HEK293T (cell line): ENCODE data around the gene GRPEL2.

Experiments used
- ARNT ChIP-seq: fragments of 450-650 bp; IDR thresholded peaks from 2 replicates; pipeline ENCODE4 v1.6.1; 2017; ENCODE audit warnings: mild to moderate bottlenecking
- BHLHE40 ChIP-seq: fragments of 450-650 bp; IDR thresholded peaks from 2 replicates; pipeline ENCODE4 v1.6.1; 2016; ENCODE audit warnings: mild to moderate bottlenecking, moderate library complexity, borderline replicate concordance
- ELF4 ChIP-seq: fragments of 450-650 bp; IDR thresholded peaks from 2 replicates; pipeline ENCODE4 v1.6.1; 2017; ENCODE audit warnings: antibody characterized with exemption
- FOXA1 ChIP-seq: fragments of 450-650 bp; IDR thresholded peaks from 2 replicates; pipeline ENCODE4 v1.6.1; 2016; ENCODE audit warnings: mild to moderate bottlenecking
- FOXK2 ChIP-seq: fragments of 450-650 bp; IDR thresholded peaks from 2 replicates; pipeline ENCODE4 v1.6.1; 2016; ENCODE audit warnings: mild to moderate bottlenecking
- FOXM1 ChIP-seq: fragments of 450-650 bp; IDR thresholded peaks from 2 replicates; pipeline ENCODE4 v1.6.1; 2017; ENCODE audit warnings: mild to moderate bottlenecking, borderline replicate concordance
- HDGF ChIP-seq: fragments of 450-650 bp; IDR thresholded peaks from 2 replicates; pipeline ENCODE4 v1.6.1; 2017; ENCODE audit warnings: antibody characterized with exemption, borderline replicate concordance
- LEF1 ChIP-seq: fragments of 450-650 bp; IDR thresholded peaks from 2 replicates; pipeline ENCODE4 v1.6.1; 2017; ENCODE audit warnings: mild to moderate bottlenecking, borderline replicate concordance
- SP1 ChIP-seq: fragments of 450-650 bp; IDR thresholded peaks from 2 replicates; pipeline ENCODE4 v1.6.1; 2017
- TARDBP ChIP-seq: fragments of 450-650 bp; IDR thresholded peaks from 2 replicates; pipeline ENCODE4 v1.6.1; 2016
- ZNF384 ChIP-seq: fragments of 450-650 bp; IDR thresholded peaks from 2 replicates; pipeline ENCODE4 v1.6.1; 2016
- TF ChIP-seq, protein P1 (sequence below): fragments of 450-650 bp; IDR thresholded peaks from 2 replicates; pipeline ENCODE4 v1.6.1; 2016

DNA sequence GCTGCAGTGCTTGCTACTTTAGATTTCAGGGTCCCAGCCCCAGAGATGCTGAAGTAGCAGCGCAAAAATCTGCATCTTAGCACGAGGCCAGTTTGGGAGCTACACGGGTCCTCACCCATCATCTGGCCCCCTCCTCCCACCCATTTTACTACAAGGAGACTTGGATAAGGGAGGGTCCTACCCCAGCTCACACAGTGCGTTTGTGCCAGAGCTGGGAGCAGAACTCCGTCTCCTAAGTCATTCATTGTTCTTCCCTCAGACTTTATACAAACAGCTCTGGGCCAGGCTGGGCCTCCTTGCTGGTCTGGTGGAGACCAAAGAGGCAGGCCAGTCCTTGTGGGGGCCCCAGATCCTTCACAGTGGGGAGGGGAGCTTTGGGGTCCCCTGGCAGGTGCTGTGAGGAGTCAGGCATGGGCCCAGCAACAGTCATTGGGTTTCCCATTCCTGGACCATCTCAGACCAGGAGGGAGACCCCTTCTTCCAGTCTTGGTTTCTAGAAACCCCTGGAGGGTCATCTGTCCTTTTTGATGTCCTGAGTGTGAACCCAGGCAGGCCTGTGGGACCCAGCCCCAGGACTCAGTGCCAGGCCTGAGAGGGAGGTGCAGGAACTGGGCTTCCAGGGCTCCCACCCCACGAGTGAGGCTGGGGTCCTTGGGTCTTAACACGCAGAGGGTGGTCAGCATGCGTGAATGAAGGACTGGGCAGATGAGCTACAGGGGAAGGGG lies 36.1 kb downstream of the GRPEL2 start:
- TF ChIP-seq FOXM1 (no peak), HDGF (no peak), FOXA1 (no peak), LEF1 (no peak), ZNF384 (no peak), SP1 (no peak), BHLHE40 (no peak), FOXK2 (no peak), ARNT (no peak), ELF4 (no peak), TARDBP (no peak)
- TF ChIP-seq, protein P1, sequence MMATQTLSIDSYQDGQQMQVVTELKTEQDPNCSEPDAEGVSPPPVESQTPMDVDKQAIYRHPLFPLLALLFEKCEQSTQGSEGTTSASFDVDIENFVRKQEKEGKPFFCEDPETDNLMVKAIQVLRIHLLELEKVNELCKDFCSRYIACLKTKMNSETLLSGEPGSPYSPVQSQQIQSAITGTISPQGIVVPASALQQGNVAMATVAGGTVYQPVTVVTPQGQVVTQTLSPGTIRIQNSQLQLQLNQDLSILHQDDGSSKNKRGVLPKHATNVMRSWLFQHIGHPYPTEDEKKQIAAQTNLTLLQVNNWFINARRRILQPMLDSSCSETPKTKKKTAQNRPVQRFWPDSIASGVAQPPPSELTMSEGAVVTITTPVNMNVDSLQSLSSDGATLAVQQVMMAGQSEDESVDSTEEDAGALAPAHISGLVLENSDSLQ = no peak
